HS-27A (cell line): Measurements from ENCODE around the gene NDUFAF2.
"Not testable (repeated sequence)": the region's sequence is repeated elsewhere in the genome, so short reads cannot be mapped to it uniquely, and the experiment has no call there.

Experiments
- DNase-seq: peaks from one replicate; pipeline ENCODE4 v3.0.0-alpha.2; 2012; ENCODE audit warnings: low read depth, missing footprints

The NDUFAF2 gene

GRCh38 chr5:60993425-60993824 is 48.4 kb downstream of the NDUFAF2 start:
- no peak for DNase-seq

- no peak for DNase-seq
These were observed 49.0 kb downstream of the NDUFAF2 start for GRCh38 chr5:60993875-60994571.

- DNase-seq, result no peak
These were observed 51.4 kb downstream of the NDUFAF2 start for GRCh38 chr5:60996368-60996767.

GRCh38 chr5:60997721-60998120 is 52.7 kb downstream of the NDUFAF2 start:
- no peak for DNase-seq

- DNase-seq, result no peak
These were observed 55.9 kb downstream of the NDUFAF2 start for GRCh38 chr5:61000887-61001286.

- DNase-seq, result no peak
These were observed 56.6 kb downstream of the NDUFAF2 start for GRCh38 chr5:61001647-61002046.

GRCh38 chr5:61002611-61003355 is 57.8 kb downstream of the NDUFAF2 start:
- no peak for DNase-seq

- no peak for DNase-seq
These were observed 59.4 kb downstream of the NDUFAF2 start for GRCh38 chr5:61004448-61004847.

GRCh38 chr5:61009907-61010306 is 64.9 kb downstream of the NDUFAF2 start:
- DNase-seq, result no peak

GRCh38 chr5:61010467-61011454 is 65.8 kb downstream of the NDUFAF2 start:
- DNase-seq, result no peak

- no peak for DNase-seq
These were observed 73.1 kb downstream of the NDUFAF2 start for GRCh38 chr5:61018062-61018461.

- no peak for DNase-seq
These were observed 74.6 kb downstream of the NDUFAF2 start for GRCh38 chr5:61019642-61020041.

- DNase-seq, result no peak
These were observed 75.4 kb downstream of the NDUFAF2 start for GRCh38 chr5:61020415-61020814.

GRCh38 chr5:61023131-61023530 is 78.1 kb downstream of the NDUFAF2 start:
- peak; percentile 17 for DNase-seq

GRCh38 chr5:61026004-61026403 is 81.0 kb downstream of the NDUFAF2 start:
- DNase-seq, result no peak

- no peak for DNase-seq
These were observed 83.4 kb downstream of the NDUFAF2 start for GRCh38 chr5:61028382-61028781.

GRCh38 chr5:61029456-61030162 is 84.6 kb downstream of the NDUFAF2 start:
- DNase-seq, result no peak

GRCh38 chr5:61030163-61030482 is 85.1 kb downstream of the NDUFAF2 start:
- DNase-seq, result no peak

- not testable (repeated sequence) for DNase-seq
These were observed 86.3 kb downstream of the NDUFAF2 start for GRCh38 chr5:61031301-61031700.

- DNase-seq, result no peak
These were observed 99.5 kb downstream of the NDUFAF2 start for GRCh38 chr5:61044545-61044944.

- DNase-seq, result no peak
These were observed 102.3 kb downstream of the NDUFAF2 start for GRCh38 chr5:61047346-61047745.

- no peak for DNase-seq
These were observed 103.5 kb downstream of the NDUFAF2 start for GRCh38 chr5:61048534-61048933.
